Thyroid gland (tissue), 4 donors: ENCODE measurements around the gene RTBDN.

Experiments
- POLR2A ChIP-seq, 2 donors: fragments of 450-650 bp; IDR thresholded peaks; one replicate each; pipeline ENCODE4 v1.6.1; 2017; ENCODE audit warnings: antibody characterized with exemption in 2 of 2, mild to moderate bottlenecking in 2 of 2, moderate library complexity in 1 of 2
- TF ChIP-seq, protein P1 (sequence below), 6 experiments: fragments of 200-600 bp in 3 of 6; fragments of 450-650 bp in 3 of 6; sonication (generic) in 3 of 6; IDR thresholded peaks; one replicate each; pipeline ENCODE4 v1.5.1; 2016 to 2019; ENCODE audit warnings: antibody characterized with exemption in 6 of 6, mild to moderate bottlenecking in 2 of 6, inconsistent platforms in 1 of 6, moderate library complexity in 1 of 6

DNA sequence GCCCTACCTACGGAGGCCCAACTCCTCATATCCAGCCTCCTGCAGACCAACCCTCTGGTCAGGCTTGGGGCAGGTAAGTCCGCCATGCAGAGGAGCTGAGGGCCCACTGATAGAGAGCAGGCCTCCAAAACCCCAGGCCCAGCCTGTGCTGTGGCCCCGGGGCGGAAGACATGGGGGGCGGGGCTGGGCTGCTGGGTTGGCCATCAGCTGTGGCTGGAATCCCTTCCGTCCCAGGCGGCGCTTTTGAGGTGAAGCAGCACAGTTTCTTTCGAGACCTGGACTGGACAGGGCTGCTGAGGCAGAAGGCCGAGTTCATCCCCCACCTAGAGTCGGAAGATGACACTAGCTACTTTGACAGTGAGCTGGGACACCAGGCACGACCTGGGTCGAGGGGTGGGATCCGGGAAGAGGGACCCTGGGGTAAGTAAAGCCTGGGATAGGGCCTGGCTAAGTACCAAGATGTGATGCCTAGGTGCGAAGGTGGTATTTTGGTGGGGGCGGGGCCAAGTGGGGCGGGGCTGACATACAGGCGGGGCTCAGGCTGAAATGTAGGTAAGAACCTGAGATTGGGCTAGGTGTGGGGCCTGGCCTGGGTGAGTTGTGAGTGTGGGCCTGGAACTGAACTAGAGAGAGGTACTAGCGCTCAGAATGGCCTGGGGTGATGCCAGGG lies 31.5 kb upstream of the RTBDN start:
- TF ChIP-seq, protein P1, sequence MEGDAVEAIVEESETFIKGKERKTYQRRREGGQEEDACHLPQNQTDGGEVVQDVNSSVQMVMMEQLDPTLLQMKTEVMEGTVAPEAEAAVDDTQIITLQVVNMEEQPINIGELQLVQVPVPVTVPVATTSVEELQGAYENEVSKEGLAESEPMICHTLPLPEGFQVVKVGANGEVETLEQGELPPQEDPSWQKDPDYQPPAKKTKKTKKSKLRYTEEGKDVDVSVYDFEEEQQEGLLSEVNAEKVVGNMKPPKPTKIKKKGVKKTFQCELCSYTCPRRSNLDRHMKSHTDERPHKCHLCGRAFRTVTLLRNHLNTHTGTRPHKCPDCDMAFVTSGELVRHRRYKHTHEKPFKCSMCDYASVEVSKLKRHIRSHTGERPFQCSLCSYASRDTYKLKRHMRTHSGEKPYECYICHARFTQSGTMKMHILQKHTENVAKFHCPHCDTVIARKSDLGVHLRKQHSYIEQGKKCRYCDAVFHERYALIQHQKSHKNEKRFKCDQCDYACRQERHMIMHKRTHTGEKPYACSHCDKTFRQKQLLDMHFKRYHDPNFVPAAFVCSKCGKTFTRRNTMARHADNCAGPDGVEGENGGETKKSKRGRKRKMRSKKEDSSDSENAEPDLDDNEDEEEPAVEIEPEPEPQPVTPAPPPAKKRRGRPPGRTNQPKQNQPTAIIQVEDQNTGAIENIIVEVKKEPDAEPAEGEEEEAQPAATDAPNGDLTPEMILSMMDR (IDR thresholded peaks at IDR 0.05) = no peak
- no peak for TF ChIP-seq POLR2A (IDR thresholded peaks at IDR 0.05)
